KMS-11 (cell line): ENCODE results near the gene PCNX1.

Source experiments
- H2AFZ ChIP-seq: fragments of 200-600 bp; sonication (generic); 2 replicates; pipeline ENCODE4 v1.6.1; 2016; ENCODE audit warnings: antibody characterized with exemption, mixed run types, low read depth
- H3K27ac ChIP-seq: fragments of 200-600 bp; sonication (generic); 2 replicates; pipeline ENCODE4 v1.6.1; 2016; ENCODE audit warnings: mild to moderate bottlenecking, mixed run types
- H3K27me3 ChIP-seq: fragments of 200-600 bp; sonication (generic); 2 replicates; pipeline ENCODE4 v1.6.1; 2017; ENCODE audit warnings: mild to moderate bottlenecking, low read depth, mixed run types, moderate library complexity; ENCODE audit not compliant: insufficient read depth
- H3K36me3 ChIP-seq: fragments of 200-600 bp; sonication (generic); 2 replicates; pipeline ENCODE4 v1.6.1; 2017; ENCODE audit warnings: mild to moderate bottlenecking, mixed run types; ENCODE audit not compliant: insufficient read depth
- H3K4me1 ChIP-seq: fragments of 200-600 bp; sonication (generic); 2 replicates; pipeline ENCODE4 v1.6.1; 2016; ENCODE audit warnings: mild to moderate bottlenecking, low read depth, mixed run types; ENCODE audit not compliant: poor library complexity, severe bottlenecking
- H3K4me2 ChIP-seq: fragments of 200-600 bp; sonication (generic); 2 replicates; pipeline ENCODE4 v1.7.0; 2016; ENCODE audit warnings: mild to moderate bottlenecking, mixed run types
- H3K4me3 ChIP-seq: fragments of 200-600 bp; sonication (generic); IDR thresholded peaks from 2 replicates; pipeline ENCODE4 v1.6.1; 2017; ENCODE audit warnings: low read depth, low read length, mixed read lengths; ENCODE audit not compliant: insufficient read depth
- H3K79me2 ChIP-seq: fragments of 200-600 bp; sonication (generic); 2 replicates; pipeline ENCODE4 v1.6.1; 2016; ENCODE audit warnings: low read depth, mixed run types; ENCODE audit not compliant: insufficient read depth
- H3K9ac ChIP-seq: fragments of 200-600 bp; sonication (generic); 2 replicates; pipeline ENCODE4 v1.6.1; 2016; ENCODE audit warnings: mild to moderate bottlenecking, mixed run types
- H4K20me1 ChIP-seq: fragments of 200-600 bp; sonication (generic); 2 replicates; pipeline ENCODE4 v1.6.1; 2016; ENCODE audit warnings: mild to moderate bottlenecking, mixed run types; ENCODE audit not compliant: insufficient read depth
- CTCF ChIP-seq: fragments of 200-600 bp; sonication (generic); conservative IDR thresholded peaks from 2 replicates; pipeline ENCODE4 v1.6.1; 2017; ENCODE audit warnings: low read depth, mild to moderate bottlenecking, antibody characterized with exemption, low read length, moderate library complexity, mixed read lengths

The PCNX1 gene

GRCh38 chr14:70982200-70982599 lies 74.9 kb downstream of the PCNX1 start:
- Histone ChIP-seq H3K27ac (no peak overlapping the region), H3K9ac (no peak overlapping the region), H4K20me1 (no peaks in the 10 kb centered on the region), H2AFZ (no peak overlapping the region), H3K4me2 (no peak overlapping the region), H3K4me1 (no peaks in the 10 kb centered on the region), H3K4me3 (no peak overlapping the region), H3K27me3 (no peaks in the 10 kb centered on the region), H3K79me2 (no peaks in the 10 kb centered on the region), H3K36me3 (no peaks in the 10 kb centered on the region)
- no peak for TF ChIP-seq CTCF

- H3K4me2 ChIP-seq = no peak overlapping the region
- no peaks in the 10 kb centered on the region for H3K36me3 ChIP-seq
Measured at GRCh38 chr14:70987041-70987440, 79.8 kb downstream of the PCNX1 start.

GRCh38 chr14:70988452-70988851 lies 81.2 kb downstream of the PCNX1 start:
- Histone ChIP-seq H4K20me1 (no peaks in the 10 kb centered on the region), H3K27ac (no peak overlapping the region), H3K36me3 (no peaks in the 10 kb centered on the region), H3K4me1 (no peaks in the 10 kb centered on the region), H3K4me2 (no peak overlapping the region), H3K27me3 (no peaks in the 10 kb centered on the region), H2AFZ (no peak overlapping the region), H3K9ac (no peak overlapping the region), H3K4me3 (no peak overlapping the region), H3K79me2 (no peaks in the 10 kb centered on the region)
- TF ChIP-seq CTCF = no peak

More at GRCh38 chr14:70987041-70987440, 79.8 kb downstream of the PCNX1 start:
- no peak for TF ChIP-seq CTCF
- Histone ChIP-seq H3K79me2 (no peaks in the 10 kb centered on the region), H2AFZ (no peak overlapping the region), H3K9ac (no peak overlapping the region), H3K27ac (no peak overlapping the region), H3K4me1 (no peaks in the 10 kb centered on the region), H4K20me1 (no peaks in the 10 kb centered on the region), H3K4me3 (no peak overlapping the region), H3K27me3 (no peaks in the 10 kb centered on the region)

- H3K27ac ChIP-seq = no peak overlapping the region
- no peak overlapping the region for H2AFZ ChIP-seq
- H4K20me1 ChIP-seq = no peaks in the 10 kb centered on the region
- H3K36me3 ChIP-seq = no peaks in the 10 kb centered on the region
- H3K4me1 ChIP-seq = no peaks in the 10 kb centered on the region
- H3K4me2 ChIP-seq = no peak overlapping the region
- H3K27me3 ChIP-seq = no peaks in the 10 kb centered on the region
- no peak for TF ChIP-seq CTCF
- no peaks in the 10 kb centered on the region for H3K79me2 ChIP-seq
- H3K4me3 ChIP-seq = no peak overlapping the region
- H3K9ac ChIP-seq = no peak overlapping the region
Measured at GRCh38 chr14:70993931-70994330, 86.7 kb downstream of the PCNX1 start.
